Activated CD8-positive, alpha-beta memory T cell treated with anti-CD3 and anti-CD28 coated beads, Interleukin-2, amount 50 U/mL, for 24 hours (primary cell): Measurements from ENCODE around the gene KRTAP23-1.

Experiments
- DNase-seq: peaks from one replicate; pipeline ENCODE4 v3.0.0-alpha.2; 2020; ENCODE audit errors: extremely low read depth

KRTAP23-1 gene

GRCh38 chr21:30348506-30348905, at the start of gene KRTAP23-1:
Gene KRTAP23-1 (minus strand): TSS chr21:30348606. CDS start chr21:30348606, 0 bp downstream.
- no peak for DNase-seq

- DNase-seq, result no peak
Measured at GRCh38 chr21:30395731-30396130, 47.3 kb upstream of the KRTAP23-1 start, which contains the start of gene KRTAP13-1. Gene KRTAP13-1 (plus strand): TSS chr21:30396031. CDS start chr21:30396087, 56 bp downstream.

GRCh38 chr21:30391492-30392025, 43.2 kb upstream of the KRTAP23-1 start:
- DNase-seq, result no peak

GRCh38 chr21:30382201-30382600, 33.8 kb upstream of the KRTAP23-1 start:
- DNase-seq, result no peak

- no peak for DNase-seq
Measured at GRCh38 chr21:30372139-30372770, 23.8 kb upstream of the KRTAP23-1 start, which contains the start of gene KRTAP13-2. Gene KRTAP13-2 (minus strand): TSS chr21:30372271. CDS start chr21:30372213, 58 bp downstream.

- no peak for DNase-seq
Measured at GRCh38 chr21:30355906-30356305, 7.5 kb upstream of the KRTAP23-1 start.

- DNase-seq, result no peak
Measured at GRCh38 chr21:30354308-30355005, 6.1 kb upstream of the KRTAP23-1 start.

GRCh38 chr21:30351534-30351933, 3.1 kb upstream of the KRTAP23-1 start:
- no peak for DNase-seq

- no peak for DNase-seq
Measured at GRCh38 chr21:30349572-30349971, 1.2 kb upstream of the KRTAP23-1 start.

GRCh38 chr21:30345014-30345413, 3.4 kb downstream of the KRTAP23-1 start:
- no peak for DNase-seq

GRCh38 chr21:30340714-30341573, 7.5 kb downstream of the KRTAP23-1 start:
- DNase-seq, result peak; percentile 4

GRCh38 chr21:30338717-30339116, 9.7 kb downstream of the KRTAP23-1 start:
- no peak for DNase-seq

- DNase-seq, result no peak
Measured at GRCh38 chr21:30337772-30338171, 10.6 kb downstream of the KRTAP23-1 start.

GRCh38 chr21:30337276-30337744, 11.1 kb downstream of the KRTAP23-1 start, which contains the start of gene KRTAP27-1:
Gene KRTAP27-1 (minus strand): TSS chr21:30337694. CDS start chr21:30337668, 26 bp downstream.
- DNase-seq, result no peak

GRCh38 chr21:30336596-30336995, 11.8 kb downstream of the KRTAP23-1 start:
- DNase-seq, result no peak

- no peak for DNase-seq
Measured at GRCh38 chr21:30333736-30334135, 14.7 kb downstream of the KRTAP23-1 start.

- DNase-seq, result no peak
Measured at GRCh38 chr21:30332681-30333080, 15.7 kb downstream of the KRTAP23-1 start.

GRCh38 chr21:30329203-30329875, 19.1 kb downstream of the KRTAP23-1 start:
- no peak for DNase-seq

- no peak for DNase-seq
Measured at GRCh38 chr21:30326390-30326789, 22.0 kb downstream of the KRTAP23-1 start.

GRCh38 chr21:30320215-30320614, 28.2 kb downstream of the KRTAP23-1 start, which contains the start of gene KRTAP26-1:
Gene KRTAP26-1 (minus strand): TSS chr21:30320315. CDS start chr21:30320035, 280 bp downstream.
- no peak for DNase-seq

GRCh38 chr21:30315701-30316100, 32.7 kb downstream of the KRTAP23-1 start:
- DNase-seq, result no peak
